GM04503 (cell line): ENCODE data around the gene ZNF532.

Experiments
- DNase-seq: peaks from one replicate; pipeline ENCODE4 v3.0.0-alpha.2; 2012; ENCODE audit warnings: low read depth

The ZNF532 gene

DNA sequence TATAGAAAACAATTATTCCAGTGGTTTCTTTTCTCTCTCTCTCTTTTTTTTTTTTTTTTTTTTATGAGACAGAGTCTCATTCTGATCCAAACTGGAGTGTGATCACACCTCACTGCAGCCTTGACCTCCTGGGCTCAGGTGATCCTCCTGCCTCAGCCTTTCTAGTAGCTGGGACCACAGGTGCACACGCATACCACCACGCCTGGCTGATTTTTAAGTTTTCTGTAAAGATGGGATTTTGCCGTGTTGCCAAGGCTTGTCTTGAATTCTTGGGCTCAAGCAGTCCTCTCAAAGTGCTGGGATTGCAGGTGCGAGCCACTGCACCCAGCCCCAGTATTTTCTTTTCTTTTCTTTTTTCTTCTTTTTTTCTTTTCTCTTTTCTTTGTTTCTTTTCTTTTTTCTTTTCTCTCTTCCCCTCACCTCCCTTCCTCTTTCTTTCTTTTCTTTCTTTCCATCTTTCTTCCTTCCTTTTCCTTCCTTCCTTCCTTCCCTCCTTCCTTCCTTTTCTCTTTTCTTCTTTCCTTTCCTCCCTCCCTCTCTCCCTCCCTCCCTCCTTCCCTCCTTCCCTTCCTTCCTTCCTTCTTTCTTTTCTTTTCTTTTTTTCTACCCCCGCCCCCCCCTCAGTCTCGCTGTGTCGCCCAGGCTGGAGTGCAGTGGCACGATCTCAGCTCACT lies 76.9 kb downstream of the ZNF532 start:
- no peak for DNase-seq

DNA sequence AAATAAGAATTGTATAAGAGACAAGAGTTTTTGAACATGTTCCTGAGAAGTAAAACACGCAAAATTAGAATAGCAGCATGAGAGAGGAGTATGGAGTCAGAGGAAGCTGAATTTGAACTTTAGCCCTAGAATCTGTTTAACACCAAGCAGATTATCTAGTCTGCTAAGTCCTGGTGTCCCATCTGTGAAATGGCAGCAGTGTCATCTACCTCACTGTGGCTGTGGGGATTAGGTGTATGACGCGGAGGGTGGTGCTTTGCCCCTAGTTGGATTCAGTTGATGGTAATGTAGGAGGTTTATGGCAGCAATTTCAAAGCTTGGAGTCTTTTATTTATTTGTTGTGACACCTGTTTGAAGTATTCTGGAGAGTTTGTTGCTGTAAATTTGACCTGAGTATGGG lies 79.2 kb downstream of the ZNF532 start:
- no peak for DNase-seq

- DNase-seq, result no peak
Measured at GRCh38 chr18:58947136-58947732, 82.6 kb downstream of the ZNF532 start.

DNA sequence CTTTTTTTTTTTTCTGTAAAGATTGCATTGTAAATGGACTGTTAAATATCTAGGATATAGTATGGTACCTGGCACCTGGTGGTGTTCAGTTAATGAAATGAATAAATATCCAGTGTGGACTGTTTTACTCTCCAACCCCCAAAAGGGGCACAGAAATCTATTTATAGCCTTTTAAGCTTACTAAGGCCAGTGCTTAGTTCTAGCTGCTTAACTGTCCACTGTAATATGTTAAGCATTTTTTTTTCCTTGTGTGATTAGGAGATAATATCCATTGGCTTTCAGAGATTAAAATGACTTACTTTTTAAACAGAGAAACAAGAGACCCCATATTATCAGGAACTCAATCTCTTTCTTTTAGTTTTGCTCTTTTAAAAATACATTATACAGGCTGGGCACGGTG lies 84.4 kb downstream of the ZNF532 start:
- DNase-seq, result no peak

DNA sequence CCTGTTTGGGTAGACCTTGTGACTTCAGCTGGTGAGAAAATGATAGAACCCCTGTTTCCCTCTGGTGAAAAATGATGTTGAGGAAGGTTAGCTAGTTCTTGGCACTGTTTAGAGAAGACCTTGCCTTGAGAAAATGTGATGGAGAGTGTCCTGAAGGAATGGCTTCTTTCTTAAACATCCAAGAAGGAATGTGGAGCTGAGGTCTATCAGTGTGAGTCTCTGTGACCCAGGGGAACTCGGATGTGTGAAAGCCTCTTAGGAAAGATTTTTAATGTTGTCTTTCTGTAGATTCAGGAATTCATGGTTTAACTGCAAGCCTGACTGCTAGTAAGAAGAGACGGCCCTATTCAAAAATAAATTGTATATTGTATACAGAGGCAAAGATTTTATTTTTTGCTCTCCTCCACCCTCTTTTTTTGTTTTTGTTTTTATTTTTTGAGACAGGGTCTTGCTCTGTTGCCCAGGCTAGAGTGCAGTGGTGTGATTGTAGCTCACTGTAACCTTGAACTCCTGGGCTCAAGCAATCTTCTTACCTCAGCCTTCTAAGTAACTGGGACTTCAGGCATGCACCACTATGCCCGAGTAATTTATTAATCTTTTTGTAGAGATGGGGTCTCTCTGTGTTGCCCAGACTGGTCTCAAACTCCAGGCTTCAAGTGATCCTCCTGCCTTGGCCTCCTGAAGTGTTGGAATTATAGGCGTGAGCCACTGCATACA lies 87.5 kb downstream of the ZNF532 start:
- no peak for DNase-seq

GRCh38 chr18:58952858-58953257 lies 88.2 kb downstream of the ZNF532 start:
- DNase-seq, result no peak

- no peak for DNase-seq
Measured at GRCh38 chr18:58953627-58954026, 89.0 kb downstream of the ZNF532 start.

GRCh38 chr18:58955001-58955400 lies 90.3 kb downstream of the ZNF532 start:
- no peak for DNase-seq

GRCh38 chr18:58955738-58956137 lies 91.1 kb downstream of the ZNF532 start:
- no peak for DNase-seq

DNA sequence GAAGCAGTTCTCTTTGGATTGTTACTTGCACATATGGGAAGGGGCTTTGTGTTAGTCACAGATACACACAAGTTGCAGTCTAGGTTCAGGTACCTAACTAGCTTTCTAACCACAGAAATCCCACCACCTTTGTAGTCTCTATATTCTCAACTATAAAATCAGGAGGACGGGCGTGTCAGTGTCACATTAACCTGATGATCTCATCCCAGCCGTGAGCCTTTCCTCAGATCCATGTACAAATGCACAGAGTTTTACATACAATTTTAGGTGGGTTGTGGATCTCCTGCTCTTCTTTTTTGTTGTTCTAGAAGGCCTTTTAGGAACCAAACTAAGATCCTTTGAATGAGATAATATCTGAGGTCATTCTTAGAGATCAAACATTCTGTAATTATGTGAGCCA lies 94.0 kb downstream of the ZNF532 start:
- no peak for DNase-seq

GRCh38 chr18:58960508-58960907 lies 95.8 kb downstream of the ZNF532 start:
- DNase-seq, result no peak

DNA sequence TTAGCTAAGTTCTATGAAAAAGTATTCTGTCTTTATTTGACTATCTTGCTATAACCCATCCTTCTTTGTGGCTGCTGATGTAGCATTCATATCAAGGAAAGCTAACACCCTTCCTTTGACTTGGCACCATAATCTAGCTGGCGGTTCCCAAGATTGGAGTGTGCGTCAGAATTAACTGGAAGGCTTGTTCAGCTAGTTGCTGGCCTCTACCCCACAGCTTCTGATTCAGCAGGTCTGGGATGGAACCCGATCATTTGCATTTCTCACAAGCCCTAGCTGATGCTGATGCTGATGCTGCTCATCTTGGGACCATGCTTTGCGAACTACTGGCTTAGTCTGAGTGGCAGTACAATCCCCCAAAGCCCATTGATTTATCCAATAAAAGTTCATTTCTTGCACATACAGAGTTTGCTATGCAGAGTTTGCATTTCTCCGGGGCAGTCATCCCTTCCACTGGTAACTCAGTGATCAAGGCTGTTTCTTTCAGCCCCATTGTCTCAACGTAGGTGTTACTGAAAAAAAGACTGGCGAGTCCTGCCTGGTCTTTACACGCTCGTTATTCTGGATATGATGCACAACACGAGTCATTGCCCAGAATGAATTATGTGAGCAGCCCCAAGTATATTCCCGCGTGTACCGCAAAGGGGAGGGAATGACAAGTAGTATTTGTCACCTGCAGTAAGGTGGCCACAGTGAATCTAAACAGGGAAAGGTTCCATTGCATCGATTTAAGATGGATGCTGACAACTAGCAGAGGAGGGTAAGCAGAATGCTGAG lies 96.5 kb downstream of the ZNF532 start:
- no peak for DNase-seq

GRCh38 chr18:58962336-58962735 lies 97.7 kb downstream of the ZNF532 start:
- DNase-seq, result no peak

- no peak for DNase-seq
Measured at GRCh38 chr18:58965291-58966004, 100.8 kb downstream of the ZNF532 start.

DNA sequence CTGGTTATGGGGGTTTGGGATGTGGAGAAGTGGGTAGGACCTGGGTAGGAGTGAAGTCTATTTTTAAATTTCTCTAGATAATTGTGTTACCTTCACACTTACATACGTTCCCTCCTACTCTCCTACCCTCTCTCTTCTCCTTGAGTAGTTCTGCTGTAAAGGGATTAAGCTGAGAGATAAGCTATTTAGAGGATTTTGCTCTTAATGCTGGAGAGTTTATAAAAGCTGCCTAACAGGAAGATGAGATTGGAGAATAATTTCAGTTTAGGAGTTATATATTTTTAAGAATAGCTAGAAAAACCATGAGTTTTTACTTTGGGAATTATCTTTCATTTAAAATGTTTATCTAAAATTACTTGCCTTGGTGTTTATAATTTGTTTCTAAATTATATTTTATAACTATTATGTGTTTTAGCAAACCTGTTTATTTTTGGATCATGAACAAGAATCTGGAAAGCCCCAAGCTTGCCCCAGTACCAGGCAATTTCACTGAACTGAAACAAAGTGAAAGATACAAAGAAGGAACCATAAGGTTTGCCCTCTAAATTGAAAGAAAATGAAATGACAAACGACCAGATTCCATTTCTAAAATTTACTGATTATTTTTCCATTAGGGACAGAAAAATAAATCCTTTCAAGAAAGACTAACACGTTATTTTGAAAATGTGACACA lies 101.5 kb downstream of the ZNF532 start:
- DNase-seq, result no peak

- no peak for DNase-seq
Measured at GRCh38 chr18:58966704-58967103, 102.0 kb downstream of the ZNF532 start.

- no peak for DNase-seq
Measured at GRCh38 chr18:58967751-58968254, 103.1 kb downstream of the ZNF532 start.

DNA sequence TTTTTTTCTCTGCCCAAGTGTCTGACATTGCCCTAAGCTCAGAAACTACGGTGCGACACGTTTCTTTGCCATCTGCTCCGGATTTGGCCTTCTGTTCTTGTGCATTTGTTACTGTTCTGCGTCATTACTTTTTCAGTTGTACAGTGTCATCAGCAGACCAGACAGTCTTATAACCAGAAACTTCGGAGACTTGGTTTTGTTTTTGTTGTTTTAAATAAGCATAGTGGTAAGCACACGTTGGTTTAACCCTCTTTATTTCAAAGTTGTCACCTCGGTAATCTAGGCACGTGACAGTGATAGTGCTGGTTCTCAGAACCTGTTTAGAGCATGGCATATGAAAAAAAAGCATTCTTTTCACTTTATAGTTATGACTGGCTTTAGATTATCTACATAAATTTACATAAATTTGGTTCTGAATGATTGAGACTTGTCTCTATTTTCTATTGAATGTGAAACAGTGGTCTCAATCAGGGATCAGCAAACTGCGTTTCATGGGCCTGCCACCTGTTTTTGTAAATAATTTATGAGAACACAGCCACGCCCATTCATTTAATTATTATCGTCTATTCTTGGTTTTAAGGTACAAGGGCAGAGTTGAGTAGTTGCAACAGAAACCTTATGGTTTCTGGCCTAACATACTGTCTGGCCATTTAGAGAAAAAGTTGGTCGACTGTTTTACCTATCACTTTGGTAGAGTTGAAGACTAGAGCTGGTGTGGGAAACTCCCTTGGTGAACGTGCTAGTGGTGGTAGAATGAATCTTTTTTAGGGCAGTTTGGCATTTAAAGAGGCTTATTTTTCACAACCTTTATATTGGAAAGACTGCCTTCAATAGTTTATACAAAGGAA lies 106.5 kb downstream of the ZNF532 start:
- DNase-seq, result no peak

GRCh38 chr18:58975296-58975695 lies 110.6 kb downstream of the ZNF532 start:
- no peak for DNase-seq

- no peak for DNase-seq
Measured at GRCh38 chr18:58975781-58976180, 111.1 kb downstream of the ZNF532 start.
